ENCODE results near the gene BOC.

The BOC gene

GRCh38 chr3:113254171-113254947 is 43.0 kb downstream of the BOC start:
- Histone ChIP-seq H3K27me3 (ENCODE audit: insufficient read depth, low read length) (no peaks in the 10 kb centered on the region), H3K9ac (ENCODE audit: low read depth, low read length) (no peak overlapping the region), H3K4me3 (ENCODE audit: low read length) (no peak overlapping the region), H3K36me3 (ENCODE audit: insufficient read depth, low read depth, low read length) (peaks cover 21% of the 10 kb centered on the region; the same call in 1 of the 2 replicates), H3K9me3 (ENCODE audit: insufficient read depth, low read depth, low read length) (no peaks in the 10 kb centered on the region), H3K4me1 (ENCODE audit: insufficient read depth, low read length) (0 out of 2 replicates have a peak, but pooled peaks cover 2% of the 10 kb centered on the region), H3K27ac (ENCODE audit: low read length) (no peak overlapping the region)

DNA sequence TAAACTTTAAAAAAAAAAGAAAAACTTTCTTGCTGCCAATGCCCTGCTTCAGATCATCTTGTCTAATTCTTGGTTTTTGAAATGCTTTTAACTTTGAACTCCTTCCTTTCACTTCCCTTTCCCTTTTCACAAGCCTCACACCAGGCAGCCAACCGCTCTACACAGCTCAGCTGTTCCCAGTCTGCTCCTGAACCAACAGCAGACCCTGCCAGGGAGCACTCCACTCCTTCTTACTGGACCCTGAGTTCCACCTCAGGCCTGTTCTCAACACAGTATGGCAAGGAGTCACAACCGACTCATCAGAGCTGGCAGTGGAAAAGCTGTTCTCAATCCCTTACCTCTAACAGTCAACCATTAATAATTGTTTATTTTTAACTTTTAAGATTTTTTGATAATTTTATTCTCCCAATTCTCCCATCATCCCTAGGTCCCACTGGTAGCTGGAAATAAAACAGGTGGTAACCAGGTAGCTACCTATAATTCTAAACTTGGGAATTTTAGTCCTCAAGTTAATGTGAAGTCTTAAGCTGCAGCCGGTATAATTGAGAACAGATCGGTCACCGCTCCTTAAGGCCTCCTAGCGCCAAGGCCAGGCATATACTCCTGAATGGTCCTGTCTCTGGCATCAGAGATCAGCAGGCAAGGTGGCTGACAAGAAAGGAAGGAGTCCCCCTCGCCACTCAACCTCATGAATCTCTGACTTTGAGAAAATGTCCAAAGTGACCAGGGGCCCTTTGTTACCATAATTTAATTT is 43.9 kb downstream of the BOC start:
- no peaks in the 10 kb centered on the region for H3K27me3 ChIP-seq (ENCODE audit: insufficient read depth, low read length)
- H3K27ac ChIP-seq (ENCODE audit: low read length), result no peak overlapping the region
- peaks cover 15% of the 10 kb centered on the region; the same call in 1 of the 2 replicates for H3K36me3 ChIP-seq (ENCODE audit: insufficient read depth, low read depth, low read length)
- H3K9me3 ChIP-seq (ENCODE audit: insufficient read depth, low read depth, low read length), result no peaks in the 10 kb centered on the region
- no peak overlapping the region for H3K4me3 ChIP-seq (ENCODE audit: low read length)
- no peak overlapping the region for H3K9ac ChIP-seq (ENCODE audit: low read depth, low read length)
- 0 out of 2 replicates have a peak, but pooled peaks cover 2% of the 10 kb centered on the region for H3K4me1 ChIP-seq (ENCODE audit: insufficient read depth, low read length)

- Histone ChIP-seq H3K9me3 (ENCODE audit: insufficient read depth, low read depth, low read length) (no peaks in the 10 kb centered on the region), H3K27me3 (ENCODE audit: insufficient read depth, low read length) (no peaks in the 10 kb centered on the region), H3K4me3 (ENCODE audit: low read length) (no peak overlapping the region), H3K9ac (ENCODE audit: low read depth, low read length) (no peak overlapping the region), H3K27ac (ENCODE audit: low read length) (no peak overlapping the region), H3K4me1 (ENCODE audit: insufficient read depth, low read length) (0 out of 2 replicates have a peak, but pooled peaks cover 2% of the 10 kb centered on the region), H3K36me3 (ENCODE audit: insufficient read depth, low read depth, low read length) (peaks cover 8% of the 10 kb centered on the region; the same call in 1 of the 2 replicates)
These were observed 44.7 kb downstream of the BOC start for GRCh38 chr3:113255854-113256615.

DNA sequence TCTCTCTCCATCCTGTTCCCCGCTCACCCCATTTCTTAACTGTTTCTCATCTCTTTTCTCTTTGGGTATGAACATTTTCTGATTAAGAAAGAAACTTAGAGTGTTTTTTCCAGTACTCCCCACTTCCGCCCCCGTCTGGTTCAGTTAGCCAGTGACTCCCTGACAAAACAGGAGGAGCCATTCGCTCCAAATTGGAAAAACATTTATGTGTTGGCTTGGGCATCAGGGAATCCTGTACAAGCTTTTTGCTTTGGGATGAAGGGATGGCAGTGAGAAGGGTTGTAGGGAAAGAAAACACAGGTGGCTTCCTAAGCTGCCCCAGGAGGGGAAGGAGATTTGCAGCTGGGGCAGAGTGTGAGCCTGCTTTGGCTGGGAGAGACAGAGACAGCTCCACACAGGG is 47.0 kb downstream of the BOC start:
- Histone ChIP-seq H3K9ac (ENCODE audit: low read depth, low read length) (no peak overlapping the region), H3K27ac (ENCODE audit: low read length) (no peak overlapping the region)

GRCh38 chr3:113259196-113259595 is 47.8 kb downstream of the BOC start:
- Histone ChIP-seq H3K9me3 (ENCODE audit: insufficient read depth, low read depth, low read length) (no peaks in the 10 kb centered on the region), H3K36me3 (ENCODE audit: insufficient read depth, low read depth, low read length) (no peaks in the 10 kb centered on the region), H3K4me1 (ENCODE audit: insufficient read depth, low read length) (peaks cover 15% of the 10 kb centered on the region; the same call in 1 of the 2 replicates), H3K9ac (ENCODE audit: low read depth, low read length) (no peak overlapping the region), H3K27me3 (ENCODE audit: insufficient read depth, low read length) (no peaks in the 10 kb centered on the region), H3K4me3 (ENCODE audit: low read length) (no peak overlapping the region), H3K27ac (ENCODE audit: low read length) (no peak overlapping the region)

More for the DNA sequence above, 47.0 kb downstream of the BOC start:
- Histone ChIP-seq H3K4me3 (ENCODE audit: low read length) (no peak overlapping the region), H3K9me3 (ENCODE audit: insufficient read depth, low read depth, low read length) (no peaks in the 10 kb centered on the region), H3K27me3 (ENCODE audit: insufficient read depth, low read length) (no peaks in the 10 kb centered on the region), H3K36me3 (ENCODE audit: insufficient read depth, low read depth, low read length) (no peaks in the 10 kb centered on the region), H3K4me1 (ENCODE audit: insufficient read depth, low read length) (peaks cover 11% of the 10 kb centered on the region; the same call in 1 of the 2 replicates)

GRCh38 chr3:113261063-113261625 is 49.8 kb downstream of the BOC start:
- no peak overlapping the region for H3K4me3 ChIP-seq (ENCODE audit: low read length)
- H3K27ac ChIP-seq (ENCODE audit: low read length), result no peak overlapping the region
- no peak overlapping the region for H3K9ac ChIP-seq (ENCODE audit: low read depth, low read length)
- H3K9me3 ChIP-seq (ENCODE audit: insufficient read depth, low read depth, low read length), result no peaks in the 10 kb centered on the region
- no peaks in the 10 kb centered on the region for H3K27me3 ChIP-seq (ENCODE audit: insufficient read depth, low read length)
- no peaks in the 10 kb centered on the region for H3K36me3 ChIP-seq (ENCODE audit: insufficient read depth, low read depth, low read length)
- peaks cover 29% of the 10 kb centered on the region for H3K4me1 ChIP-seq (ENCODE audit: insufficient read depth, low read length)

- Histone ChIP-seq H3K27ac (ENCODE audit: low read length) (no peak overlapping the region), H3K4me3 (ENCODE audit: low read length) (no peak overlapping the region), H3K9me3 (ENCODE audit: insufficient read depth, low read depth, low read length) (no peaks in the 10 kb centered on the region), H3K9ac (ENCODE audit: low read depth, low read length) (no peak overlapping the region), H3K4me1 (ENCODE audit: insufficient read depth, low read length) (peaks cover 29% of the 10 kb centered on the region), H3K36me3 (ENCODE audit: insufficient read depth, low read depth, low read length) (no peaks in the 10 kb centered on the region), H3K27me3 (ENCODE audit: insufficient read depth, low read length) (no peaks in the 10 kb centered on the region)
These were observed 50.4 kb downstream of the BOC start for GRCh38 chr3:113261626-113262303.

- Histone ChIP-seq H3K4me3 (ENCODE audit: low read length) (no peak overlapping the region), H3K36me3 (ENCODE audit: insufficient read depth, low read depth, low read length) (no peaks in the 10 kb centered on the region), H3K27me3 (ENCODE audit: insufficient read depth, low read length) (no peaks in the 10 kb centered on the region), H3K27ac (ENCODE audit: low read length) (no peak overlapping the region), H3K9me3 (ENCODE audit: insufficient read depth, low read depth, low read length) (no peaks in the 10 kb centered on the region), H3K9ac (ENCODE audit: low read depth, low read length) (no peak overlapping the region), H3K4me1 (ENCODE audit: insufficient read depth, low read length) (peaks cover 29% of the 10 kb centered on the region)
These were observed 50.9 kb downstream of the BOC start for GRCh38 chr3:113262304-113262665.

- H3K9ac ChIP-seq (ENCODE audit: low read depth, low read length), result no peak overlapping the region
- H3K27me3 ChIP-seq (ENCODE audit: insufficient read depth, low read length), result no peaks in the 10 kb centered on the region
- H3K27ac ChIP-seq (ENCODE audit: low read length), result peak overlapping the region; percentile 12
- no peaks in the 10 kb centered on the region for H3K9me3 ChIP-seq (ENCODE audit: insufficient read depth, low read depth, low read length)
- peaks cover 1% of the 10 kb centered on the region; the same call in 1 of the 2 replicates for H3K36me3 ChIP-seq (ENCODE audit: insufficient read depth, low read depth, low read length)
- no peak overlapping the region for H3K4me3 ChIP-seq (ENCODE audit: low read length)
- H3K4me1 ChIP-seq (ENCODE audit: insufficient read depth, low read length), result peaks cover 29% of the 10 kb centered on the region
These were observed 51.7 kb downstream of the BOC start for GRCh38 chr3:113263020-113263419.

DNA sequence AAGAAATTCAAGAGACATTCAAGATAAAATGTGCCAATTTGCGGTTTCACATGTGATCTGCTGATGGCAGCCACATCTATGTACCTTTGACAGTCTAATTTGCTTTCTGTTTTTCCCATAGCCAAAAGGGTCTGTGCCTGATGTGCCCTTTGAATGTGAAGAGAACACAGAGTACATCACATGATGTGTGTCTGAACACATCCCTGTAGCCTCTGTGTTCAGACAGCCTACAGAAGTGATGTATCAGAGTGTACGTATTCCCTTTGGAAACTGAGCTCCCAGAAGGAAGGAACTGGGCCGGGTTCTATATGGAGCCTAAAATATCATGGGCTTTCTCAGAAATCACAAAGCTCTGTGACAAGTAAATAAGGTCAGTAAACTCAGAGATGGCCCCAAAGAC is 52.4 kb downstream of the BOC start:
- no peaks in the 10 kb centered on the region for H3K9me3 ChIP-seq (ENCODE audit: insufficient read depth, low read depth, low read length)
- H3K9ac ChIP-seq (ENCODE audit: low read depth, low read length), result peak overlapping the region; percentile 1; the same call in 1 of the 2 replicates
- no peak overlapping the region for H3K4me3 ChIP-seq (ENCODE audit: low read length)
- peak overlapping the region; percentile 14 for H3K27ac ChIP-seq (ENCODE audit: low read length)
- peaks cover 9% of the 10 kb centered on the region; the same call in 1 of the 2 replicates for H3K36me3 ChIP-seq (ENCODE audit: insufficient read depth, low read depth, low read length)
- no peaks in the 10 kb centered on the region for H3K27me3 ChIP-seq (ENCODE audit: insufficient read depth, low read length)
- peaks cover 29% of the 10 kb centered on the region for H3K4me1 ChIP-seq (ENCODE audit: insufficient read depth, low read length)

Data from iPS-20b (cell line).